ENCODE data around the gene DOK6.

- TF ChIP-seq CTCF (conservative IDR thresholded peaks at IDR 0.05; ENCODE audit: low read length) (no peak), EZH2phosphoT487 (IDR thresholded peaks at IDR 0.05; ENCODE audit: borderline replicate concordance, low read depth, low read length) (no peak)
These were observed 440.4 kb downstream of the DOK6 start for GRCh38 chr18:69841117-69841516.
